HG02642 (cell line): ENCODE data around the gene GABRG3.

Experiments
- ATAC-seq: cut with Tn5 transposase; IDR thresholded peaks from one replicate; pipeline ENCODE4 v1.9.1; 2021; ENCODE audit warnings: mild to moderate bottlenecking; ENCODE audit not compliant: unreplicated experiment, poor library complexity

The GABRG3 gene

DNA sequence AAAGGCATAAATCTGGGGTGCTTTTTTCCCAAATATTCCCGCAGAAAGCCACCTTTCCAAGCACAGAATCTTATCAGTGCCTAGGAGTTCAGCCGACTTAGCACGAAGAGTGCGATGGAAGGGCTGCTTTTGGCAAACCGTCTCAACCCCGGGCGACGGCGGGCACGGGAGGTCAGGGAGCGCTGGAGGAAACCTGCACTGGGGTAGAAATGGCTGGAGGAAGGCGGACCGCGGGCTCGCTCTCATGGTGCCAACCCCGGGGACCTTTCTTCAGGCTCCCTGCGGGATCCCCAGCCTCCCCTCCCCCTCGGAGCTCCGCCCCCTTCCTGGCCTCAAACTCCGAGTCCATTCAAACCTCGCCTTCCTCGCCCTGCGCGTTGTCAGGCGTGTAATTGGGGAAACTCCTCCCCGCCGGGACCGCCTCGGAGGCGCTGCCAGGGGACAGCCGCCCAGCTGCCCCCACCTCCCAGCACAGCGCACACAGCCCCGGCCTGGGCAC, at the start of gene GABRG3:
Gene GABRG3, plus strand, starts transcription at position 470 of the 499 bp plus-strand sequence.
- ATAC-seq: no peak

DNA sequence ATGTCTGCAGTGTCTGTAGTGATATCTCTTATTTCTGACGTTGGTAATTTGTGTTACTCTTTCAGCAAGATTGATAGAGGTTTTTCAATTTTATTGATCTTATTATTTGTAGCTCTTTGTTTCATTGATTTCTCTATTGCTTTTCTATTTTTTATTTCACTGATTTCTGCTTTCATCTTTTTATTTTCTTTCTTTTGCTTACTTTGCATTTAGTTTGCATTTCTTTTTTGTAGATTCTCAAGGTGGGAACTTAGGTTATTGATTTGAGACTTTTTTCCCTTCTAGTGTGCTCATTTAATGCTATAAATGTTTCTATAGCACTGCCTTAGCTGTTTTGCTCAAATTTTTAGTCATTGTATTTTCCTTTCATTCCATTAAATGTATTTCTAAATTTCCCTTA, 49.5 kb upstream of the GABRG3 start:
- no peak for ATAC-seq

DNA sequence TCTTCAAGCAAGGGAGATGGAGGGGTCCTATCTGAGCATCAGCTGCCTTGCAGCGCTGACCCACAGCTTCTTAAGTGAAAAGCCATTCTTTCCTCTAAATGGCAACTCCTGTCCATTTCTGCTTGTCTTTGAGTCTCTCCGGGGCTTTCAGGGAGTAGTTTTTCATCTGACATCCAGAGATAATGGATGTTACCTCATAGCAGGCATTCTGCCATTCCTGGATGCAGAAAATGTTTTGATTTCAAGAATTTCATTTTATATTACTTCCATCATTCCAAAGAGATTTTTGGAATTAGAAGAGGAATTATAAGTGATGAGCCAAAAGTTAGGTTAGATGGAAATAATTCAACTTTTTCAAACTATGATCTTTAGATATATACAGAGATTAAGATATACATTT, 44.9 kb upstream of the GABRG3 start:
- no peak for ATAC-seq

DNA sequence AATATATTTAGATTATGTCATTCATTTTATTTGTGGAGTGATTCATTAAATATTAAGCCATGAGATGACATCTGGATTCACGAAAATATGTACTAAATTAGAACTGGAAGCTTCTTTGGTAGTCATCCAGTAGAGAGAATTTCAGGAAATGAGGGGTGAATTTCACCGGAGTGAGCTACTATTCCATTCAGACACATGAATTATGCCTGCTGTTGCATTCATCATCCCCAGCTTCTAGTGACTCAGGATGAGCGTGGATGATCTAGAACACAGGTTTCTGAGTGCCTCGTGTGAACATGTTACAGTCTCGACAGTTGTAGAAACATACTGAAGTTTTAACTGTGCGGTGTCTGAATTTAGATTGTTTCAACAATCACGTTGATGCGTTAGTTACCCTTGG, 42.9 kb upstream of the GABRG3 start:
- ATAC-seq: no peak

DNA sequence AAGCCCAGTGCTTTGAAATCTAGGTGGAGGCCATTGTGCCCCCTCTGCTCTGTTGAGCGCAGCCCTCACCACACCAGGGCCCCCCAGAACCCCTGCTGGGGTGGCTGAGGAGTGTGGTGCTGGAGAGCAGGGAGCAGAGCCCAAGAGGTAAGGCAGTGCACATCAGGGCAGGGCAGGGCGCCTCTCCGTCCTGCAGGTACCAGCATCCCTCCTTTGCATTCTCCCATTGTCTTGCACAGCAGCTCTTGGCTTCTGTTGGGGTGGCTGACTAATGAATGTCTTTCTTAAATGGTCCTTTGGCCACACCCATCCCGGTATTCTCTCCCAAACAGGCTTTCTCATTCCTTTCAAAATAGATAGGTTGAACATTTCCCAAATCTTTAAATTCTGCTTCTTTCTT, 41.4 kb upstream of the GABRG3 start:
- no peak for ATAC-seq

DNA sequence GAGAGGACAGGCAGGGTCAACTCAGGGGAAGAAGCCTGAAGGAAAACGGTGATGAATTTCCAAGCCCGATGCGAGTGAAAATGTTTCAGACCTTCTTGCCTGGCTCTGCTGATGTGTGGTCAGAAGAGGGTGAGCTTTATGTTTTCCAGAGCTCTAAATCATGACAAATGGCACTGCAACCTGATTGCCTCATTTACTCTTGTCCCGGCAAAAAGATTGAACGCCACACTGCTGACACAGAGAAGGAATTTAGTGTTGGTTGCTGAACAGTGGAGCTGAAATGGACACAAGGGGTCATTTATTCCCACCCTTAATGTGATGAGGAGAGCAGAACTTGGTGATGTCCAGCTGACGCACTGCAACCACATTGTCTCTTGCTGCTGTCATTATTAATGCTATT, 36.1 kb upstream of the GABRG3 start:
- no peak for ATAC-seq

DNA sequence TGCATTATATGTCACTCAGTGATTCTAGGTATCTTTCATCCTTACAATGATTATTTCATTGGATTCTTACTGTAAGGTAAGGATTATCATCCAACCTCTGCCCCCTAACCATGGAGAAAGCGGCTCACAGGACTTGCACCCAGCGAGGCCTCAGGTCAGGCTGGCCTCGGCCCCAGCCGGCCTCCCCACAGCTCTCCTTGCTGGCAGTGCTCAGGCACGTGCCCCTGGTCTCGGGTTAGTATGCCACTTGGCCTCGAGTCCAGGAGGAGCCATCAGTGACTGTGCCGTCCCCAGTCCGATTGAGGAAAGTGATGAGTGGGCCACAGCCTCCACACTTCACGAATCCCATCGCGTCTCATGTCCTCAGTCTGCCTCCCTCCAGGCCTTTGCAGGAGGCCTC, 35.7 kb upstream of the GABRG3 start:
- ATAC-seq: no peak

DNA sequence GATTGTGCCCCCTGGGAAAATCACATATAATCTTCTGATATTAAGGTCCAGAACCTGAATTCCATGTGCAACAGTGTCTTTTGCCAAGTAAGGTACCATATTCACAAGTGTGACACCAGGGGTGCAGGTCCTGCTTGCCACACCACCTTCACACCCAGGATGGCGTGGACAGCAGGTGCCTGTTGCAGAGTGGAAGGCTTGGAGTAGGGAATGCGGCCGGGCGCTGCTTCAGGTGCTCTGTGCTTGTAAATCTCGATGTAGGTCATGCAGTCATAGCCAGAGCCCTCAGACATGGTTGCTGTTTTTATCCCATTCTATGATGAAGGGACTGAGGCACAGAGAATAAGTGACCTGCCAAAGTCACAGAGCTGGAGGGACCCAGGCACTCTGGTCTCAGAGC, 34.5 kb upstream of the GABRG3 start:
- no peak for ATAC-seq

DNA sequence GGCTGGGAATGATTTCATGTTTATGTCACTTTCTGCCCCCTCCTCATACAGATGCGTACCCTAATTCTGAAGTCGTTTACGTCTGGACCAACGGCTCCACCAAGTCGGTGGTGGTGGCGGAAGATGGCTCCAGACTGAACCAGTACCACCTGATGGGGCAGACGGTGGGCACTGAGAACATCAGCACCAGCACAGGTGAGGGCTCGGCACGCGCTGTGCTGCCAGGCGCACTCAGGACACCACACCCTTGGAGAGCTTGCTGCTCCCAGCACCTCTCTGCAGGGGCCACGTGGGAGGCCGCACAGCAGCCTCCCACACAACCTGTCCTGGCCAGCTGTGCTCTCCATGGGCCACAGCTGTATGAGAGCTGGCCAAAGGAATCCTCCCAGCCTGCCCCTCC, 33.8 kb upstream of the GABRG3 start:
- no peak for ATAC-seq

DNA sequence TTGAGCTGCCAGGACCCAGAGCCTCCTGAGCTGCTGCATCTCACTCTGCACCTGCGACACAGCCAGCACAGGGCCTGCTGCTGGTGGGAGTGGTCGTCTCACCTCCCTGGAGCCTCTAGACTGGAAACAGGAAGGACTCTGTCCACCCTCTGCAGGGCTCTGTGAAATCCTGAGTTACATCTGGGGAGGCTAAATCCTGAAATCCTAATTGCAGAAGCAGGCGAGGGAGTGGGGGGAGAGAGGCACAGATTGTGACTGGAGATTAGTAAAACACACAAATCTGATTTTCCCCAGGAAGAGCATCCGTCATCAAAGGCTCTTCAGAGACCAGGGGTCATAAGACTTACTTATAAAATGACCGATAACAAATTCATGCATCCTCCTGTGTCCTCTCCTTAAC, 31.6 kb upstream of the GABRG3 start:
- no peak for ATAC-seq

DNA sequence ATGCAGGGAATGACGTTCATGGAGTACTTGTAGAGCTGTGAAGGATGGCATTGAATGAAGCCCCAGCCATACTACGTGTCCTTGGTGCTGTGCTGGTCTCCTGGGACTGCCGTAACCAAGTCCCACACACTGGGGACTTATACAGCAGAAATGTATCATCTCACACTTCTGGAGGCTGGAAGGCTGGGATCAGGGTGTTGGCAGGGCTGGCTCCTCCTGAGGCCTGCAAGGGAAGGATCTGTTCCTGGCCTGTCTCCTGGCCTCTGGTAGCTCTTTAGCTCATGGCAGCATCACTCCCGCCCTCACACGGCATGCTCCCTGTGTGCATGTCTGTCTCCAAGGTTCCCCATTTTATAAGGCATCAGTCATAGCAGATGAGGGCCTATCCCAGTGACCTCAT, 29.5 kb upstream of the GABRG3 start:
- ATAC-seq: no peak

DNA sequence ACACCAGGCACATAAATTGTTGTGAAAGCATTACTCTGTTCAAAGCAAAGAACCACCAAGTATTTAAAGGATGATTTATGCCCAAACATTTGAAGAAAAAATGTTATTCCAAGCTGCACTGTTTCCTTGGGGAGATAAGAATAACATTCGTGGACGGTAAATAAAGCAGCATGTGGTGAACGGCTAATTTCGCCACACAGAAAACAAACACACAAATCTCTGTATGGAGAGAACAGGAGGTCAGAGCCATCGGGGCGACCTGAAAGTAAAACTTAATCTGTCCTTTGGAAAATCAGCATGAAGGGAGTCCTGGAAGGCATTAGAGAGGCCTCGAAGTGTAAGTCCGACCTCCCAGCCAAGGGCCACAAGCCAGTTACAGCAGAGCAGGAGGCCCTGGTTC, 27.1 kb upstream of the GABRG3 start:
- ATAC-seq: no peak

DNA sequence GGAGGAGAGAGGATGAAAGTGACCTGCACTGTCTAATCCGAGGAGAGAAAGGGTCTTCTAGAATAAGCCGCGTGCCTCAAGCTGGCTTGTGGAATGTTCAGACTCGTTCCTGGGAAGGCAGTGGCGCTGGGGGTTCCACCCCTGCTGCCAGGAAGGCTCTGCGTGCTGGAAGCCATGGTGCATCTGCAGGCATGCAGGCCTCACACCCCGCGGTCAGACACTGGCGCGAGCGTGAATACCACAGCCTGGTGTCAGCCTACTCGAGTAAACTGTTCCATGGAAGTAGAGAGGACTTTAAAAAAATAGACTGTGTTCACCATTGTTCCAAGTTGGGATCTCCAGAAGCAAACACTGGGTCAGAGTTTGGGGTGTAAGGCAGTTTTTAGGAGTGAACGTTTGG, 25.9 kb upstream of the GABRG3 start:
- ATAC-seq: no peak

DNA sequence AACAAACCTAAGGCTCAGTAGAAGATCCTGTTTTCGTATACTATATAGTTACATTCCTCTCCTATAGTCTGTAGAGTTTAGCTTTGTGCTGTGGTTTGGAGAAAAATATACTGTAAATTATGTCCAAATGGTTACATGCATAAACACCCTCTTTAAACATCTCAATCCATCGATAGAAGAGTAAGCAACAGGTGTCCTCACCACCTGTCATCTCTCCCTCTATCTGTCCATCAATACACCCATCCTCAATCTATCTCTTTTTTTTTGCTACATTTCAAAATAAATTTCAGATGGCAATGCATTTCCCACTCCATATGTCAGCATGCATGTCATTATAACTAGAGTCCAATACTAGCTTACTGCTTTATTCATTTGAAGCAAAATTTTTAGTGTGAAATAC, 21.0 kb upstream of the GABRG3 start:
- ATAC-seq: no peak

DNA sequence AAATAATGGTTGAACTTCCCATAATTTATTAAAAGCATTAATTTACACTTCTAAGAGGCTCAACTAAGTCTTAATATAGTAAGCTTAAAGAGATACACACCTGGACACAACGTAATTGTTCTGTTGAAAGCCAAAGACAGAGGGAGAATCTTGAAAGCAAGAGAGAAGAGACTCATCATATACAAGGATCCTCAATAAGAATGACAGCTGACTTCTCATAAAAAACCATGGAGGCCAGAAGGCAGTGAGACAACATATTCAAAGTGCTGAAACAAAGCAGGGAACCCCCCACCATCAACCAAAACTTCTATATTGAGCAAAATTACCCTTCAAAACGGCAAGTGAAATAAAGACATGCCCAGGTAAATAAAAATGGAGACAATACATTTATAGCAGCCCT, 16.6 kb upstream of the GABRG3 start:
- ATAC-seq: no peak

DNA sequence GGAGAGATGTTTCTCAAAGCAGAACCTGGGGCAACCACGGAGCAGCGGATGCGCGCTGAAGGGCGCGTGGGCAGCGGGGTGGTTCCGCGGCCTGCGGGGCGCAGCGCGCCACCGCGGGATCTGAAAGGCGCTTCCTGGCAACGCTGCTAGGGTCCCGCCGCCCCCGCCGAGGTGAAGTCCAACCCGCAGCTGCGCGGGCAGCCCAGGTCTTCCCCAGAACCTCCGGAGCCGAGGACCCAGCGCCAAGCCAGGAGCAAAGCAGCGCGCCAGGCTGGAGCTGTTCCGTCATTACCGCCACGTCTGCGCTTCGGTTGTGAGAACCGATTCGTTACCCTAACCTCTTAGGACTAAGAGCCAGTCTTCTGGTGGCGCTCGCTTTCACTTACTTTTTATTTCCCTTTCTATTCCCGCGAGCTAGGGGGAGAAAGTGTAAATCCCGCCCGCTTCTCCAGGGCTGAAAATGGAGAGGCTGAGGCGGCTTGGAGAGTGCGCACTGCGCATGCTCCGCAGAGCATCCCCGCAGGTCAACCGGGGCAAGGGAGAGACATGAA, 3.2 kb upstream of the GABRG3 start:
- no peak for ATAC-seq

DNA sequence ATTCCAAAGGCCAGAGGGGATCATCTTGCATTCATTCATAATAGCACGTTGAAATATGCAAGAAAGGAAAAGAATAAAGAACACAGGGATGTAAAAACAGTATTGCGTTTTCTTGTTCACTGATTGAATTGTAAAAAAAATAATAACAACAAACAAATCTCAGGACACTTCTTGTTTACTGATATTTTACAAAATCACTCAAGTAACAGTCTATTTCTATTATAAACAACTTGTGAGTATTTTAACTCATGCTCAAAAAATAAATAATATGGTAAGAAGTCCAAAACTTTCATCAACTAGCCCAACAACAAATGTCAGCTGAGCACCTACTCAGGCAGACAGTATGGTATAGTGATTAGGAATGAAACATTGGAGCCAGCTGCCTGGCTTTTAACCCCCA, 2.2 kb upstream of the GABRG3 start:
- no peak for ATAC-seq

DNA sequence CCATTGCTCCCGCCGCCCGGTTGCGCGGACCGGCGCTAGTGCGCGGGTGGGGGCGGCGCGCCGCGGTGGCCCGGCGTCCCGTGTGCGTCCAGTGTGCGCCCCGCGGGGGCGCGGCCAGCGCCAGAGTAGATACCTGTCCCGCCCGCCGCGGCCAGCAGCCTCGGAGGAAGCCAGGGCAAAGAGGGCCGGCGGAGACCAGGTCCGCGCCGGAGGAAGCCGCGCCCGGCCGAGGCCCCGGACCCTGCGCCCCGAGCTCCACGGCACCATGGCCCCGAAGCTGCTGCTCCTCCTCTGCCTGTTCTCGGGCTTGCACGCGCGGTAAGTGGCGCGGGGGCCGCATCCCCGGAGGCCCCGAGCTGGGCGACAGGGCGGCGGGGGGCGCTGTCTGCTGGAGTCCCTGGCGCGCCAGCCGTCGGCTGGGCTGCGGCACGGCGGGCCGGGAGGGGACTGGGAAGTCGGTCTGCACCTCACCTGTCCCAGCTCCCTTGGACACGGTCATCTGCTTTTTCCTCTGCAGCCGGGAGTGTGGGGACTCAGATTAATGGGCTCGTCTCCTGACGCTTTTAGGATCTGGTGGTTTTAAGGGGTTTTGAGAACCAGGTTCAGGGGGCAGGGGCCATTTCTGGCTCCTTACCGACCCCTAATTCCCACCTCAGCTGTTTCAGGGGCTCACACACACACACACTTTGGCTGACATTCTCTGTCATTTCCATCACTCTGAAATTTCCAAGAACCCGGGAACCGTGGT, 464 bp downstream of the GABRG3 start:
- no peak for ATAC-seq

DNA sequence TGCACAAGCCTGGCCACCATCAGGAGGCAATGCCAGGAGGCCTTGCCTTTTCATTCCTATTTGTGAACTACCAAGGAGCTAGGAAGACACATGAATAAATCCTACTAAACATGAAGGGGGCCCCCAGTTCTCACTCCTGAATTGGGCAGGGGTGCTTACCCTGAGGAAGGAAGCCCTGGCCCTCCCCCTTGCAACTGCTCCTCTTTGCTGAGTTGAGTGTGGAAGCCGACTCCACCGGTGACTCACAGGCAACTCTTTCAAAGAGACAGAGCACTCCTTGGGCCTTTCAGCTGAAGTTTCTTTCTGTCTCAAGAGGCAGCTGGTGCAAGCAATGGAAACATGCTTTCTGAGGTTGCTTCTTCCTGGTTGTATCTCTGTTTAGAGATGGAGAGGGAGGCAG, 1.7 kb downstream of the GABRG3 start:
- no peak for ATAC-seq

DNA sequence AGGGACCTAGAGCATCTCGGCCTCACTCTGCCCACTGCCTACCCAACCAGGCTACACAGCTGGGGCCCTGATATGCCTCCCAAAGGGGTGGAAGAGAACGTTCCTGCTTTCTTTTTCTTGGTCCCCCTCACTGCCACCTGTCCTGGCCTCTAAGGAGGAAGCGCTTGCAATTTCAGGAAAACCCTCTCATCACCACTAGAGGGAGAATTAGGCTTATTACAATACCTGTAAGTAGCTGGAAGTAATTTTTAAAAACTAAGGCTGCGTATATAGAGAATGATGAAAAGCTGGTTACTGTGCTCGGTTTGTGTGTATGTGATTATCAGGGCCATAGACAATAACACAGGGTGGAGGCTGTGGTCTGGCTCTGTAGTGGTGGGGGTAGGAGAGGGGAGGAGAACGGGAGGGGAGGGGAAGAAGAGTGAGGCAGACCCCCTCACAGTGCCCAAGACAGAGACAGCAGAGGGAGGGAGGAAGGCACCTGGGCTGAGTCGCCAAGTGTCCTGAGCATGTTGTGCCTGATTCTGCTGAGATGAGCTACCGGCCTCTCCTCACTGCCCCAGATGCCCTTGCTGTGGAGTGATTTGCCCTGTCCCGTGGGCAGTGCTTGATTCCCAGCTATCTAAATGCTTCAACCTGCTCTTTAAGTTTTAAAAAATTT, 3.3 kb downstream of the GABRG3 start:
- no peak for ATAC-seq

DNA sequence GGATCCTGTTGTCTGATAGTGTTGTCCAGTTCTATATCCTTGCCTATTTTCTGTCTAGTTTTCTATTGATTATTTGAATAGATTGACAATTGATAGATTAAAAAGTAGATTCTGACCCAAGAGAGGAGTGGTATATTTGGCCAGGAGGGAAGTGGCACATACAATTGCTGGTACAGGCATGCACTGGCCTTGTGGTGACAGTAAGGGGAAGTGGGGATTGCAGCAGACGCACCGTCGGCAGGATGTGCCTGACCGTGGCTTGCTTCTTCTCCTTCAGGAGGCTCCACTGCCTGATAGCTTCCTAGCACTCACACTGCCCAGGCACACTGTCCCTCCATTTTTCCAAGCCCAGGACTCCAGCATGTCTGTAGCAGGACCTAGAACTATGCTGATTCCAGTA, 10.5 kb downstream of the GABRG3 start:
- no peak for ATAC-seq

DNA sequence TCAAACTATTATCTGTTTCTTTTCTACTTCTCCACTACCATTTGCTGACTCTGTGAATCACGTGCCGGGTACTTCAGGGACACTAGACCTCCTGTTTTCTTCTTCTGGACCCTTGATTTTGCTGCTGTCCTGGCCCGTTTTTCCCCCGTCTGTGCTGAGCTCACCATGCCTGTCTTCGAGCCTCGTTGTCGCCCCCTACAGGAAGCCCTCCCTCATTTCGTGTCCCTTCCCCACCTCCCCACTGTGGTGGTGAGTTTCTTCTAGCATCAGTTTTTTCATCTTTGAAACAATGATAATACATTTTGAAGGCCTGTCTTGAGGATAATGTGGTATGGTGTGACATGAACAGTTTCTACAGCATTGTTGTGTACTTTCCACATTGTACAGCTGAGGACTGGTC, 12.8 kb downstream of the GABRG3 start:
- no peak for ATAC-seq
